Stomach (tissue), 4 donors: ENCODE measurements around the gene LYZ.

Source experiments
- CTCF ChIP-seq, 7 experiments: fragments of 450-650 bp in 4 of 7; fragments of 200-600 bp in 3 of 7; sonication (generic) in 3 of 7; IDR thresholded peaks; one replicate each; pipeline ENCODE4 v1.5.1; 2016 to 2019; ENCODE audit warnings: antibody characterized with exemption in 7 of 7, control low read depth in 2 of 7, mild to moderate bottlenecking in 1 of 7
- EP300 ChIP-seq: sonication (generic); formaldehyde crosslinking; IDR thresholded peaks from one replicate; pipeline ENCODE4 v1.6.1; 2017; ENCODE audit warnings: antibody characterized with exemption
- POLR2A ChIP-seq, 4 donors: fragments of 450-650 bp; IDR thresholded peaks; one replicate each; pipeline ENCODE4 v1.6.1; 2016; ENCODE audit warnings: antibody characterized with exemption in 4 of 4, control low read depth in 2 of 4, mild to moderate bottlenecking in 1 of 4, moderate library complexity in 1 of 4
- POLR2AphosphoS5 ChIP-seq, 3 donors: sonication (generic); formaldehyde crosslinking; IDR thresholded peaks; one replicate each; pipeline ENCODE4 v1.6.1; 2016; ENCODE audit warnings: antibody characterized with exemption in 3 of 3

- TF ChIP-seq POLR2A (IDR thresholded peaks at IDR 0.05) (no peak), CTCF (IDR thresholded peaks at IDR 0.05) (no peak), POLR2AphosphoS5 (IDR thresholded peaks at IDR 0.05) (no peak), EP300 (no peak)
Observed at GRCh38 chr12:69396963-69397362, 48.8 kb downstream of the LYZ start.
